HCT116 (cell line): ENCODE measurements around the gene BRIP1.

ENCODE experiments used
- CTCF ChIP-seq, 3 experiments: fragments of 200-600 bp in 1 of 3; sonication (generic) in 1 of 3; IDR thresholded peaks in 2 of 3; conservative IDR thresholded peaks in 1 of 3; 2 replicates each; pipeline ENCODE4 v1.5.1; 2012 to 2017; ENCODE audit warnings: low read depth in 2 of 3, low read length in 2 of 3, antibody characterized with exemption in 1 of 3, borderline replicate concordance in 1 of 3, control low read depth in 1 of 3, mild to moderate bottlenecking in 1 of 3, mixed read lengths in 1 of 3, mixed run types in 1 of 3, moderate library complexity in 1 of 3; ENCODE audit not compliant: insufficient read depth in 1 of 3
- EGR1 ChIP-seq: IDR thresholded peaks from 2 replicates; pipeline ENCODE4 v1.6.1; 2012; ENCODE audit warnings: low read depth
- EZH2 ChIP-seq: fragments of 200-600 bp; sonication (generic); IDR thresholded peaks from 2 replicates; pipeline ENCODE4 v1.6.1; 2017; ENCODE audit warnings: antibody characterized with exemption, mixed run types
- EZH2phosphoT487 ChIP-seq: fragments of 200-600 bp; IDR thresholded peaks from 2 replicates; pipeline ENCODE4 v1.6.1; 2018; ENCODE audit warnings: antibody characterized with exemption, borderline replicate concordance
- POLR2AphosphoS5 ChIP-seq: IDR thresholded peaks from 2 replicates; pipeline ENCODE4 v1.6.1; 2011; ENCODE audit warnings: mild to moderate bottlenecking, low read depth, low read length, moderate library complexity
- RAD21 ChIP-seq: IDR thresholded peaks from 2 replicates; pipeline ENCODE4 v1.6.1; 2012; ENCODE audit warnings: low read depth, mild to moderate bottlenecking
- SRF ChIP-seq: IDR thresholded peaks from 2 replicates; pipeline ENCODE4 v1.6.1; 2012; ENCODE audit warnings: low read depth
- YY1 ChIP-seq: IDR thresholded peaks from 2 replicates; pipeline ENCODE4 v1.6.1; 2011; ENCODE audit warnings: low read length, low read depth, moderate library complexity, mild to moderate bottlenecking; ENCODE audit not compliant: insufficient replicate concordance; ENCODE audit errors: extremely low read depth
- TF ChIP-seq, protein P1 (sequence below): IDR thresholded peaks from 2 replicates; pipeline ENCODE4 v1.6.1; 2012
- TF ChIP-seq, protein P2 (sequence below): IDR thresholded peaks from 2 replicates; pipeline ENCODE4 v1.6.1; 2012; ENCODE audit warnings: low read depth

GRCh38 chr17:61631800-61632199 is 231.5 kb downstream of the BRIP1 start:
- TF ChIP-seq CTCF (IDR thresholded peaks at IDR 0.05 in 2 of 3, conservative IDR thresholded peaks at IDR 0.05 in 1 of 3; ENCODE audit: borderline replicate concordance in 1 of 3, insufficient read depth in 1 of 3, low read depth in 2 of 3, low read length in 2 of 3) (no peak), POLR2AphosphoS5 (no peak), EZH2phosphoT487 (no peak), EGR1 (no peak), RAD21 (no peak), SRF (no peak), EZH2 (no peak), YY1 (no peak)
- TF ChIP-seq, protein P1, sequence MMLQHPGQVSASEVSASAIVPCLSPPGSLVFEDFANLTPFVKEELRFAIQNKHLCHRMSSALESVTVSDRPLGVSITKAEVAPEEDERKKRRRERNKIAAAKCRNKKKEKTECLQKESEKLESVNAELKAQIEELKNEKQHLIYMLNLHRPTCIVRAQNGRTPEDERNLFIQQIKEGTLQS = no peak
- TF ChIP-seq, protein P2, sequence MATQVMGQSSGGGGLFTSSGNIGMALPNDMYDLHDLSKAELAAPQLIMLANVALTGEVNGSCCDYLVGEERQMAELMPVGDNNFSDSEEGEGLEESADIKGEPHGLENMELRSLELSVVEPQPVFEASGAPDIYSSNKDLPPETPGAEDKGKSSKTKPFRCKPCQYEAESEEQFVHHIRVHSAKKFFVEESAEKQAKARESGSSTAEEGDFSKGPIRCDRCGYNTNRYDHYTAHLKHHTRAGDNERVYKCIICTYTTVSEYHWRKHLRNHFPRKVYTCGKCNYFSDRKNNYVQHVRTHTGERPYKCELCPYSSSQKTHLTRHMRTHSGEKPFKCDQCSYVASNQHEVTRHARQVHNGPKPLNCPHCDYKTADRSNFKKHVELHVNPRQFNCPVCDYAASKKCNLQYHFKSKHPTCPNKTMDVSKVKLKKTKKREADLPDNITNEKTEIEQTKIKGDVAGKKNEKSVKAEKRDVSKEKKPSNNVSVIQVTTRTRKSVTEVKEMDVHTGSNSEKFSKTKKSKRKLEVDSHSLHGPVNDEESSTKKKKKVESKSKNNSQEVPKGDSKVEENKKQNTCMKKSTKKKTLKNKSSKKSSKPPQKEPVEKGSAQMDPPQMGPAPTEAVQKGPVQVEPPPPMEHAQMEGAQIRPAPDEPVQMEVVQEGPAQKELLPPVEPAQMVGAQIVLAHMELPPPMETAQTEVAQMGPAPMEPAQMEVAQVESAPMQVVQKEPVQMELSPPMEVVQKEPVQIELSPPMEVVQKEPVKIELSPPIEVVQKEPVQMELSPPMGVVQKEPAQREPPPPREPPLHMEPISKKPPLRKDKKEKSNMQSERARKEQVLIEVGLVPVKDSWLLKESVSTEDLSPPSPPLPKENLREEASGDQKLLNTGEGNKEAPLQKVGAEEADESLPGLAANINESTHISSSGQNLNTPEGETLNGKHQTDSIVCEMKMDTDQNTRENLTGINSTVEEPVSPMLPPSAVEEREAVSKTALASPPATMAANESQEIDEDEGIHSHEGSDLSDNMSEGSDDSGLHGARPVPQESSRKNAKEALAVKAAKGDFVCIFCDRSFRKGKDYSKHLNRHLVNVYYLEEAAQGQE = no peak
